Breast epithelium (tissue), 4 donors: Measurements from ENCODE around the gene PHACTR4. TPM values are rescaled to one million over a fixed set of nuclear protein-coding genes. Genes with fewer than 3 reads are reported as not detected.
A peak's percentile ranks its signal among the peaks of the same experiment; 100 is the strongest.

Experiments used
- DNase-seq, 2 donors: peaks; one replicate each; pipeline ENCODE4 v3.0.0-alpha.2; 2019; ENCODE audit warnings: low spot score in 2 of 2
- H3K27ac ChIP-seq, 2 donors: fragments of 200-600 bp; sonication (generic) in 1 of 2; one replicate each; pipeline ENCODE4 v1.5.1; 2016 to 2019; ENCODE audit warnings: mild to moderate bottlenecking in 1 of 2
- H3K27me3 ChIP-seq, 2 donors: fragments of 200-600 bp; sonication (generic) in 1 of 2; one replicate each; pipeline versions ENCODE4 v1.5.1 to v1.6.0; 2017 to 2019; ENCODE audit warnings: control low read depth in 1 of 2, mild to moderate bottlenecking in 1 of 2
- H3K36me3 ChIP-seq: fragments of 200-600 bp; one replicate; pipeline ENCODE4 v1.5.1; 2019
- H3K4me1 ChIP-seq, 2 donors: fragments of 200-600 bp; sonication (generic); one replicate each; pipeline ENCODE4 v1.5.1; 2016 to 2019; ENCODE audit warnings: control low read depth in 1 of 2
- H3K4me3 ChIP-seq, 3 donors: fragments of 200-600 bp; sonication (generic); 1 replicate in 2 of 3; 2 replicates in 1 of 3; pipeline ENCODE4 v1.5.1; 2016 to 2019; ENCODE audit warnings: mild to moderate bottlenecking in 3 of 3, moderate library complexity in 2 of 3
- H3K9me3 ChIP-seq, 2 donors: fragments of 200-600 bp; sonication (generic) in 1 of 2; one replicate each; pipeline ENCODE4 v1.5.1; 2016 to 2019; ENCODE audit warnings: control low read depth in 1 of 2
- CTCF ChIP-seq, 3 donors: fragments of 450-650 bp; IDR thresholded peaks; one replicate each; pipeline ENCODE4 v1.5.1; 2016 to 2017; ENCODE audit warnings: antibody characterized with exemption in 3 of 3, mild to moderate bottlenecking in 3 of 3, moderate library complexity in 3 of 3
- POLR2A ChIP-seq: fragments of 450-650 bp; IDR thresholded peaks from one replicate; pipeline ENCODE4 v1.6.1; 2016; ENCODE audit warnings: antibody characterized with exemption, mild to moderate bottlenecking, moderate library complexity
- POLR2AphosphoS5 ChIP-seq, 3 donors: sonication (generic); formaldehyde crosslinking; IDR thresholded peaks; one replicate each; pipeline ENCODE4 v1.6.1; 2017; ENCODE audit warnings: antibody characterized with exemption in 3 of 3
- intact Hi-C: fragments of 100-400 bp; cut with DNase I; formaldehyde crosslinking; loops from one replicate; pipeline ENCODE4 v1.15.1; 2023; ENCODE audit warnings: low total_unique reads
- total RNA-seq, 3 donors: library from RNA; depleted of rRNA; stranded (reverse); fragments of >200 nt; gene quantifications; one replicate each; pipeline ENCODE4 v1.1.0, GENCODE V29; 2016

Gene PHACTR4
- total RNA-seq, 3 donors from 2014 or later: 17.1 to 29.6 (median 25.9) TPM

- no peak for TF ChIP-seq POLR2A
- TF ChIP-seq POLR2AphosphoS5 (IDR thresholded peaks at IDR 0.05): no peak
- no peak for TF ChIP-seq CTCF (IDR thresholded peaks at IDR 0.05)
- Histone ChIP-seq H3K9me3 (no peaks in the 10 kb centered on the region), H3K4me3 (peak overlapping the region; percentile 58 to 74 (median 70)), H3K4me1 (no peaks in the 10 kb centered on the region), H3K27ac (peak overlapping the region; percentile 90 to 91), H3K27me3 (no peaks in the 10 kb centered on the region), H3K36me3 (no peaks in the 10 kb centered on the region)
- intact Hi-C loops: loop anchor here (2.0 kb wide), 1 partner anchor 55 kb away; no protein-coding TSS in a partner anchor
- DNase-seq: no peak
Measured at GRCh38 chr1:28328228-28328648, 41.3 kb upstream of the PHACTR4 start.

- intact Hi-C loops: loop anchor here (2.0 kb wide), 1 partner anchor 57 kb away; no protein-coding TSS in a partner anchor
- Histone ChIP-seq H3K9me3 (no peaks in the 10 kb centered on the region), H3K36me3 (no peaks in the 10 kb centered on the region), H3K4me3 (peak overlapping the region; percentile 58 to 74 (median 70)), H3K27me3 (no peaks in the 10 kb centered on the region), H3K27ac (peak overlapping the region; percentile 90 to 91), H3K4me1 (no peaks in the 10 kb centered on the region)
- no peak for TF ChIP-seq POLR2AphosphoS5 (IDR thresholded peaks at IDR 0.05)
- no peak for TF ChIP-seq POLR2A
- TF ChIP-seq CTCF (IDR thresholded peaks at IDR 0.05): peak in 1 of 3 donors; percentile 28
- no peak for DNase-seq
Measured at GRCh38 chr1:28329395-28330153, 40.0 kb upstream of the PHACTR4 start.

GRCh38 chr1:28338897-28339296, 30.6 kb upstream of the PHACTR4 start:
- Histone ChIP-seq H3K36me3 (no peaks in the 10 kb centered on the region), H3K4me1 (no peaks in the 10 kb centered on the region), H3K27me3 (no peaks in the 10 kb centered on the region), H3K9me3 (no peaks in the 10 kb centered on the region), H3K4me3 (no peak overlapping the region), H3K27ac (no peak overlapping the region)
- TF ChIP-seq POLR2A (no peak), POLR2AphosphoS5 (IDR thresholded peaks at IDR 0.05) (no peak), CTCF (IDR thresholded peaks at IDR 0.05) (no peak)
- DNase-seq: no peak
- intact Hi-C loops: no loop called here

- no peak overlapping the region for H3K4me3 ChIP-seq
- no peaks in the 10 kb centered on the region for H3K9me3 ChIP-seq
- no peak for DNase-seq
- H3K27ac ChIP-seq: no peak overlapping the region
- no peaks in the 10 kb centered on the region for H3K36me3 ChIP-seq
- no peak for TF ChIP-seq POLR2AphosphoS5 (IDR thresholded peaks at IDR 0.05)
- no peak for TF ChIP-seq POLR2A
- TF ChIP-seq CTCF (IDR thresholded peaks at IDR 0.05): no peak
- intact Hi-C loops: no loop called here
- no peaks in the 10 kb centered on the region for H3K27me3 ChIP-seq
- H3K4me1 ChIP-seq: no peaks in the 10 kb centered on the region
Measured at GRCh38 chr1:28339551-28339950, 30.0 kb upstream of the PHACTR4 start.

GRCh38 chr1:28340221-28340974, 29.1 kb upstream of the PHACTR4 start:
- H3K4me1 ChIP-seq: no peaks in the 10 kb centered on the region
- no peak overlapping the region for H3K4me3 ChIP-seq
- H3K27me3 ChIP-seq: no peaks in the 10 kb centered on the region
- no peaks in the 10 kb centered on the region for H3K36me3 ChIP-seq
- no peaks in the 10 kb centered on the region for H3K9me3 ChIP-seq
- TF ChIP-seq POLR2A: no peak
- TF ChIP-seq CTCF (IDR thresholded peaks at IDR 0.05): no peak
- TF ChIP-seq POLR2AphosphoS5 (IDR thresholded peaks at IDR 0.05): no peak
- intact Hi-C loops: no loop called here
- H3K27ac ChIP-seq: no peak overlapping the region
- no peak for DNase-seq
